A549 treated with Mapracorat at 1 μM for 4 hours (cell line): ENCODE data around the gene AIG1. TPM values are rescaled to one million over a fixed set of nuclear protein-coding genes. Genes with fewer than 3 reads are reported as not detected.

Source experiments
- total RNA-seq: library from RNA; stranded (reverse); fragments of 200-300 nt; extraction: Qiagen RNA extraction; gene quantifications from 5 replicates; pipeline ENCODE4 v1.2.3, GENCODE V29; 2022

The AIG1 gene, protein sequence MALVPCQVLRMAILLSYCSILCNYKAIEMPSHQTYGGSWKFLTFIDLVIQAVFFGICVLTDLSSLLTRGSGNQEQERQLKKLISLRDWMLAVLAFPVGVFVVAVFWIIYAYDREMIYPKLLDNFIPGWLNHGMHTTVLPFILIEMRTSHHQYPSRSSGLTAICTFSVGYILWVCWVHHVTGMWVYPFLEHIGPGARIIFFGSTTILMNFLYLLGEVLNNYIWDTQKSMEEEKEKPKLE
- total RNA-seq: 23.5 to 25.7 TPM (median 24.8 TPM) in 5 replicates

GRCh38 chr6:143060806-143061596 lies at the start of gene AIG1:
Gene AIG1 (plus strand): TSS chr6:143060889. CDS start chr6:143060926, 37 bp downstream.

Other genes with a start within 250 kb of the AIG1 start
- gene HIVEP2, start 115.7 kb upstream of the AIG1 start, total RNA-seq: 2.3 to 3.9 TPM (median 3.6 TPM) in 5 replicates